ENCODE results near the gene CCDC190. TPM values are rescaled to one million over a fixed set of nuclear protein-coding genes. Genes with fewer than 3 reads are reported as not detected.

CCDC190 gene
- total and polyA plus RNA-seq, 9 of the 15 experiments (the other 6 are each of a cell fraction or from before 2014, with no cell fraction given), result not detected

- no peak for TF ChIP-seq MBD1 (CRISPR knock-in tag; IDR thresholded peaks at IDR 0.05)
- no peak for TF ChIP-seq GABPB2 (CRISPR knock-in tag; conservative IDR thresholded peaks at IDR 0.05)
- no peak for TF ChIP-seq MAFG (tag; conservative IDR thresholded peaks at IDR 0.05)
- TF ChIP-seq ZNF253 (CRISPR knock-in tag; conservative IDR thresholded peaks at IDR 0.05), result no peak
Observed at GRCh38 chr1:162904579-162904978, 43.6 kb upstream of the CCDC190 start (continued).

DNA sequence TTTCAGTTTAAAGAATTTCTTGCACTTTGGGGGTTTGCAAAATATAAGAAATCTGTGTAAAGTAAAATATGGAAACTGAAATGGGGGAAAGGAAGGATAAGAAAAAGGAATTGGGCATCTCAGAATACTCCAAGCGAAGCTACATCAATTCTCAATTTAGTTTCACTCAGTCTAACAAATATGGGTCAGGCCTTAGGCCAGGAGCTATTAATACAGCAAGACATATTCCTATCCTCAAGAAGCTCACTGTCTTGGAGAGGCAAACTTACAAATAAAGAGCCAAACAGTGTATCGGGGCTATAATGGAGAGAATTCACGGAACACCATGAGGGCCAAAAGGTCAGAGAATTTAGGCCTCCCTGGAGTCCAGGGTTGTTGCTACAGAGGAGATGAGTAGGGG, 43.0 kb upstream of the CCDC190 start:
- Histone ChIP-seq H3K79me2 (ENCODE audit: control insufficient read depth, insufficient read depth, low read length) (no peaks in the 10 kb centered on the region), H3K27me3 (ENCODE audit: control insufficient read depth in 2 of 2, insufficient read depth in 2 of 2, low read length in 2 of 2) (no peaks in the 10 kb centered on the region; a peak in 2 of 5 replicates), H3K4me2 (ENCODE audit: insufficient read depth, low read length) (no peak overlapping the region), H3K9me3 (replicated peaks; ENCODE audit: control insufficient read depth, insufficient read depth, low read depth, low read length) (no peaks in the 10 kb centered on the region), H2AFZ (ENCODE audit: low read depth, low read length) (no peak overlapping the region), H3K36me3 (ENCODE audit: control insufficient read depth, insufficient read depth, low read length) (no peaks in the 10 kb centered on the region), H4K20me1 (replicated peaks; ENCODE audit: control insufficient read depth, insufficient read depth, low read length) (no peaks in the 10 kb centered on the region), H3K4me3 (no peak overlapping the region), H3K27ac (ENCODE audit: extremely low read depth, low read depth, low read length) (no peak overlapping the region), H3K9ac (ENCODE audit: insufficient read depth in 1 of 2, low read depth in 2 of 2, low read length in 2 of 2) (no peak overlapping the region), H3K9me1 (ENCODE audit: control insufficient read depth, insufficient read depth, low read length) (no peaks in the 10 kb centered on the region), H3K4me1 (replicated peaks in 1 of 2; ENCODE audit: control insufficient read depth in 2 of 2, insufficient read depth in 2 of 2, low read length in 2 of 2) (no peaks in the 10 kb centered on the region; a peak in 1 of 5 replicates)
- POLR2A ChIA-PET, result interaction anchor here (0.7 to 1.0 kb wide), 2 partner anchors 30 to 127 kb away, joined by 3 read pairs; no protein-coding TSS in a partner anchor
- FAIRE-seq (no peak), DNase-seq (ENCODE audit: extremely low read depth in 1 of 4, low spot score in 3 of 4) (no peak), ATAC-seq (no peak)
- BruUV-seq (replicated peaks), result no TSS peak
- 4% methylated on average over 3 of the region's 3 CpGs for WGBS (ENCODE audit: insufficient coverage, low coverage, missing lambda C conversion rate)
- in situ Hi-C loops (cut with MboI) (no loop called here), intact Hi-C loops (cut with micrococcal nuclease) (no loop called here)
- CTCF ChIA-PET (ENCODE audit: low intra/inter-chr PET ratio), result no interaction called here
- TF ChIP-seq TAF1 (IDR thresholded peaks at IDR 0.05; ENCODE audit: control insufficient read depth, extremely low read depth, insufficient read depth, low read length, severe bottlenecking), result no peak
- no peak for TF ChIP-seq PTTG1 (tag; IDR thresholded peaks at IDR 0.05; ENCODE audit: low read depth)
- no peak for TF ChIP-seq POLR3G (IDR thresholded peaks at IDR 0.05; ENCODE audit: extremely low read depth, insufficient read length, insufficient replicate concordance)
- no peak for TF ChIP-seq ATF2 (CRISPR knock-in tag; IDR thresholded peaks at IDR 0.05)
- TF ChIP-seq, protein P1, sequence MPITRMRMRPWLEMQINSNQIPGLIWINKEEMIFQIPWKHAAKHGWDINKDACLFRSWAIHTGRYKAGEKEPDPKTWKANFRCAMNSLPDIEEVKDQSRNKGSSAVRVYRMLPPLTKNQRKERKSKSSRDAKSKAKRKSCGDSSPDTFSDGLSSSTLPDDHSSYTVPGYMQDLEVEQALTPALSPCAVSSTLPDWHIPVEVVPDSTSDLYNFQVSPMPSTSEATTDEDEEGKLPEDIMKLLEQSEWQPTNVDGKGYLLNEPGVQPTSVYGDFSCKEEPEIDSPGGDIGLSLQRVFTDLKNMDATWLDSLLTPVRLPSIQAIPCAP (CRISPR knock-in tag; IDR thresholded peaks at IDR 0.05; ENCODE audit: borderline replicate concordance), result no peak
- TF ChIP-seq BRD4 (IDR thresholded peaks at IDR 0.05), result no peak

All from K562 (cell line).